ENCODE results near the gene LRRC8D. TPM values are rescaled to one million over a fixed set of nuclear protein-coding genes. Genes with fewer than 3 reads are reported as not detected.
"Not testable (repeated sequence)": the region's sequence is repeated elsewhere in the genome, so short reads cannot be mapped to it uniquely, and the experiment has no call there.

LRRC8D gene
- total RNA-seq (2014; rRNA removed; shearing (Covaris generic)) = 44.9 and 46.7 TPM in 2 replicates

DNA sequence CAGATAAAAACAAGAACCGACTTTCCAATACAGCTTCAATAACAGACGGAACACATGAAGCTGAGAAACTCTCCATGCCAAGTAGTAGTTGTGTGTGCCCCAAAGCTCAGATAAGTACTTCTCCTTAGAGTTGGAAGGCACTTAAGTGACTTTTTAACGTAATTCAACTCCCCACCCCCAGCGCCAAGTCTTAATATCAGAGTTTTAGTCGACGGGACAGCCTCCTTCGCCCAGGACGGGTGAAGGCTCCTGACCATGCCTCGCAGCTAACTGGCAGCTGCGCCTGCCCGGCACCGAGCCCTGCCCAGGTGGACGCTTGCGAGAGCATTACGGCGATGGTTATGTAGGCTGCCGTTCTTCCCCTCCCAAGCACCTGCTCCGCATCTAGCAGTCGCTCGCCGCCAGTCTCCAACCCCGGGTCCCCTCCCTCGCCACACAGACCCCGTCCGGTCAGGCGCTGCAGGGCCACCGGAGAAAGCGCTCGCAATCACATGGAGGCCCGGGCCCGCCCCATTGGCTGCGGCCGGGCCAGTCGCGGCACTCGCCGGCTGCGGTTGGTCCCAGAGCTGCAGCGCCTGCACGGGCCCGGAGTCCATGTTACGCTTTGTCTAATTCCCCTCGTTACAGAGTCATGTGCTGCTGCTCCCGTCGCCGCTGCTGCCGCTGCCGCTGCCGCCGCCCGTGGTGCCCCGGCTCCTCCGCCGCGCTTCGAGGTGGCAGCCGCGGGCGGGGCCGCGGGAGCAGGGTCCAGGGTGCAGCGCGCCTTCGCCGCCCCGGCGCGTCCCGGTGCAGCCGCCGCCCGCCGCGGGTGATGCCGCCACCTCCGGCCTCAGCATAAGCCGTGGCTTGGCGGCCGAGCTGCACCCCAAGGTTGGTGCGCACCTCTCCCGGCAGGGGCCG, at the start of gene LRRC8D:
LRRC8D (plus strand) TSS at position 611 of the 900 bp plus-strand sequence. CDS start 112,037 bp downstream, outside the sequence.
- DNase-seq = peak; percentile 95
- H3K36me3 ChIP-seq (replicated peaks; ENCODE audit: control insufficient read depth, insufficient read depth, low read length) = no peaks in the 10 kb centered on the region; the same call in 1 of the 2 replicates
- H3K27me3 ChIP-seq (ENCODE audit: control insufficient read depth, insufficient read depth, low read length) = peaks cover 9% of the 10 kb centered on the region
- H3K4me3 ChIP-seq (ENCODE audit: insufficient read depth, low read depth, low read length) = peak within 1 kb of the TSS; percentile 100

DNA sequence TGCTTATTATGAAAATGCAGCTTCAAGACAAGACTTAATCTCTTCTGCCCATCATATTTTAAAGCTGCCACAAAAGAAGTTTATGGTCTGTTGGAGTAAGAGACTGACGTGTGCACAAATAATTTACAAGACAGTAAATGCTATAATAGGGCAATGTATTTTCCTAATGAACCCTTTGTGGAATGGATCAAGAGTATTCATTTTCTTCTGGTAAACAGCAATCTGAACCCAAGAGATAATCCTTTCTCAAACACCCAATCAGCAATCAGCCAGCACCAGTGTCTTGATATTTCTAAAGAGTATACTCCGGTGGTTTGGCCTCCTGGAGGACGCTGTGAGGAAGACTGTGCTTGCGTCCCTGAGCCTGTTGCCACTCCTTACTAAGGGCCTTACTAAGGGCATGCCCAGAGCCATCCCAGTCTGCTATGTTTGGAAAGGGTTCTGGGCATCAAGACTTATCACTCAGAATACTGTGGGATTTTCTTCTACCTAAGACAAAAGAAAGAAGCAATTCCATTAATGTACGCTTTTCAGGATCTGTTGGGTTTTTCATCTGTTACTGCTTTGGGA, 48.8 kb upstream of the LRRC8D start:
- DNase-seq = no peak
- no peaks in the 10 kb centered on the region for H3K36me3 ChIP-seq (replicated peaks; ENCODE audit: control insufficient read depth, insufficient read depth, low read length)

DNA sequence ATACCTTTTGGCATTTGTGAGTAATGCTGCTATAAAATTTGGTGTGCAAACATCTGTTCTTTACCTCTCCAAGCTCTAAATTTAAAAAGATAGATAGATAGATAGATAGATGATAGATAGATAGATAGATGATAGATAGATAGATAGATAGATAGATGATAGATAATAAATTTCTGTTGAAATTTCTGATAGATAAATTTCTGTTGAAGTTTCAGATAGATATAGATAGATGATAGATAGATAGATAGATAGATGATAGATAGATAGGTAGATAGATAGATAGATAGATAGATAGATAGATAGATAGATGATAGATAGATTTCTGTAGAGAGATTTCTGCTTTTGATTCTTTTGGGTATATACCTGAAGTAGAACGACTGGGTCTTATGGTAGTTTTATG, 44.7 kb upstream of the LRRC8D start:
- not testable (repeated sequence) for H3K36me3 ChIP-seq (replicated peaks; ENCODE audit: control insufficient read depth, insufficient read depth, low read length); H3K27me3 ChIP-seq (ENCODE audit: control insufficient read depth, insufficient read depth, low read length); DNase-seq; H3K4me3 ChIP-seq (ENCODE audit: insufficient read depth, low read depth, low read length)

More for the DNA sequence above, 48.8 kb upstream of the LRRC8D start:
- H3K4me3 ChIP-seq (ENCODE audit: insufficient read depth, low read depth, low read length) = no peak overlapping the region
- H3K27me3 ChIP-seq (ENCODE audit: control insufficient read depth, insufficient read depth, low read length) = no peaks in the 10 kb centered on the region

DNA sequence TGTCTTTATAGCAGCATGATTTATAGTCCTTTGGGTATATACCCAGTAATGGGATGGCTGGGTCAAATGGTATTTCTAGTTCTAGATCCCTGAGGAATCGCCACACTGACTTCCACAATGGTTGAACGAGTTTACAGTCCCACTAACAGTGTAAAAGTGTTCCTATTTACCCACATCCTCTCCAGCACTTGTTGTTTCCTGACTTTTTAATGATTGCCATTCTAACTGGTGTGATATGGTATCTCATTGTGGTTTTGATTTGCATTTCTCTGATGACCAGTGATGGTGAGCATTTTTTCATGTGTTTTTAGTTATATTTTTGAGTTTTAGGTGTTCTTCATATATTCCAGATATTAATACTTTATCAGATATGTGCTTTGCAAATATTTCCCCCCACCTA, 43.6 kb upstream of the LRRC8D start:
- H3K36me3 ChIP-seq (replicated peaks; ENCODE audit: control insufficient read depth, insufficient read depth, low read length); H3K27me3 ChIP-seq (ENCODE audit: control insufficient read depth, insufficient read depth, low read length); DNase-seq; H3K4me3 ChIP-seq (ENCODE audit: insufficient read depth, low read depth, low read length): not testable (repeated sequence)

DNA sequence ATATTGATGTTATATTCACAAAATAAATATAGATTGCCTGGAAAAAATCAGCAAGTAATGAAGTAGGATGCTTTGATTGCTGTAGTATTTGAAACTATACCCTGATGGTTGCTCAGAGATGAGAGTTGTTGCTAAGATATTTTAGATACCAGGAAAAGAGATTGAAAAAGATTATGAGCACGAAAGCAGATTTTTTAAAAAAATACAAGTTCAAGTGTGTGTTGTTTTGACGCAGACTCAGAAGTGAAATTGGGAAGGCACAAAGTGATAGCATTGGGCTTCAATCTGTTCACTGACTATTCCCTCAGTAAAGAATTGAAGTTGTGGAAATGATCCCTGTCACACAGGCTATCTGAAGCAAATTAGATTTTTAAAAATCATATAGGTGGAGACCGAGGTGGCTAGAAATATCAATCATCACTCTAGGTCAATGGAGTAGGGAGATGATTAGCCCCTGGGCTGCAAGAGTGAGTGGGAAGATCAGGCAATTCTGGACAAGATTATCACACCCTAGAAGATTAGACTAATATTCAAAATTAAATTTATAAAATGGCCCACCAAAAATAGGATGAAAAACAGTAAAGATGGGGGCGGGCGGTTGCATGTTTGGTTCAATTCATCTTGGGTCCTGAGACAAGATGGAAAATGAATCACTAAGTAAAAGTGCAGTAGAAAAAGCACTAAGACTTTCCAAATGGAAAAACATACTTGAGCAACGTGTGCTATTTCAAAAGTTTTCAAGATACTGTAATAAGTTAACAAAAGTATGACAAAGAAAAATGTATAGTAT, 41.5 kb upstream of the LRRC8D start:
- Histone ChIP-seq H3K4me3 (ENCODE audit: insufficient read depth, low read depth, low read length) (no peak overlapping the region), H3K36me3 (replicated peaks; ENCODE audit: control insufficient read depth, insufficient read depth, low read length) (no peaks in the 10 kb centered on the region), H3K27me3 (ENCODE audit: control insufficient read depth, insufficient read depth, low read length) (no peaks in the 10 kb centered on the region)
- DNase-seq = no peak

DNA sequence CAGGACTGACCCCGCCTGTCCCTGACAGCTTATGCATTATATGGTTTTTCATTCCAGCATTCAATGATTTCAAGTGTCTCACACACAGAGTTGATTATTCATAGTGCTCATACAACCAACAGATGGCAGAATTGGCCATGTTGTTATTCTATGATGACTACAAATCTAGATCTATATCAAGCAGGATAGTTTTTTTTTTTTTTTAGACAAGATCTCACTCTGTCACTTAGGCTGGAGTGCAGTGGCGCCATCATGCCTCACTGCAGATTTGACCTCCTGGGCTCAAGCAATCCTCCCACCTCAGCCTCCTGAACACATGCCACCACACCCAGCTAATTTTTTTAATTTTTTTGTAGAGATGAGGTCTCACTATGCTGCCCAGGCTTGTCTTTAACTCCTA, 40.1 kb upstream of the LRRC8D start:
- H3K27me3 ChIP-seq (ENCODE audit: control insufficient read depth, insufficient read depth, low read length) = no peaks in the 10 kb centered on the region
- DNase-seq = no peak
- H3K4me3 ChIP-seq (ENCODE audit: insufficient read depth, low read depth, low read length) = no peak overlapping the region
- H3K36me3 ChIP-seq (replicated peaks; ENCODE audit: control insufficient read depth, insufficient read depth, low read length) = no peaks in the 10 kb centered on the region

DNA sequence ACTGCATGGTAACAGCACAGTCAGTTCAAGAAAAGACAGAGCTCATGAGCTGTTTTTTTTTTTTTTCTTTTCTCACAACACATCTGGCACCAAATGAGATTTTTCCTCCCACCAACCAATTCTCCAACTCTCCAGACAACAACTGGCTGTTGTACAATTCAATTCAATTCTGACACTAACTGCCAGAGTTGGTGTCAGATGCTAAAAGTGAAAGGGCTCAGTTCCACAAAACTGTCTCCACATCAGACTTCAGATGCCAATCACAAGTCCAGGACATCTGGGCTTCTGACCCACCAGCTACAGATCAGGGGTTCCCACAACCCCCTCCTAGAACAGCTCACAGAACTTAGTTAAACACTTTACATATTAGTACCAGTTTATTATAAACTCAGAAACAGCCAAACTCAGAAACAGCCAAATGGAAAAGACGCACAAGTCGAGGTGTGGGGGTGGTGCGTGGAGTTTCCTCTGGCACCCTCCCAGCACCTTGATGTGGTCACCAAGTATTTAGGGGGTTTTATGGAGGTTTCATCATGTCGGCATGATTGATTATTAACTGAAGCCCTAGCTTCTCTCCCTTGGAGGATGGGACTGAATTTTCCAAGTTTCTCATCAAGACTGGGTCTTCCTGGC, 39.2 kb upstream of the LRRC8D start:
- no peaks in the 10 kb centered on the region for H3K36me3 ChIP-seq (replicated peaks; ENCODE audit: control insufficient read depth, insufficient read depth, low read length)
- no peak for DNase-seq
- no peak overlapping the region for H3K4me3 ChIP-seq (ENCODE audit: insufficient read depth, low read depth, low read length)
- no peaks in the 10 kb centered on the region for H3K27me3 ChIP-seq (ENCODE audit: control insufficient read depth, insufficient read depth, low read length)

DNA sequence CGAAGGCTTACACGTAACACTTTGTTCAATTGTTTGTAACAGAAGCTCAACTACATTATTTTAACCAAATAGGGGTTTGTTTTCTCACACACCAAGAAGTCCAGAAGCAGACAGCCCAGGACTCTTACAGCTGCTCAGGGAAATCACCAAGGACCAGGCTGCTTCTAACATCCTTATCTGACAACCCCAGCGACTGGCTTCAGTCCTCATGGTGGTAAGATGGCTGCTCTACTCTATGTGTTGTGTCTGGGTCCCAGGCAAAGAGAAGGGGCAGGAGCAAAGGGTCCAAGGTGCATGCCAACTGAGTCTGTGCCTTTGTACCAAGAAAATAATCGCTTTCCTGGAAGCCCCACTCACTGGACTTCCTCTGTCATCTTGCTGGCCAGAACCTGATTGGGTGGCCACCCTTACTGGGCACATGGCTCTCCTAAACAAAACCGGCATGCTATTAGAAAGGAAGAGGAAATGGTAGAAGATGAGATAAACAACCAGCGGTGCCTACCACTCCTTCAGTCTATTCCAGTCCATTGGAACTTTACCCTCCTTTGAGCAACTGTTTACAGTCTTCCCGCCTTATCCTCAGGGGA, 34.1 kb upstream of the LRRC8D start:
- H3K4me3 ChIP-seq (ENCODE audit: insufficient read depth, low read depth, low read length) = no peak overlapping the region
- H3K27me3 ChIP-seq (ENCODE audit: control insufficient read depth, insufficient read depth, low read length) = no peaks in the 10 kb centered on the region
- no peaks in the 10 kb centered on the region for H3K36me3 ChIP-seq (replicated peaks; ENCODE audit: control insufficient read depth, insufficient read depth, low read length)
- no peak for DNase-seq

DNA sequence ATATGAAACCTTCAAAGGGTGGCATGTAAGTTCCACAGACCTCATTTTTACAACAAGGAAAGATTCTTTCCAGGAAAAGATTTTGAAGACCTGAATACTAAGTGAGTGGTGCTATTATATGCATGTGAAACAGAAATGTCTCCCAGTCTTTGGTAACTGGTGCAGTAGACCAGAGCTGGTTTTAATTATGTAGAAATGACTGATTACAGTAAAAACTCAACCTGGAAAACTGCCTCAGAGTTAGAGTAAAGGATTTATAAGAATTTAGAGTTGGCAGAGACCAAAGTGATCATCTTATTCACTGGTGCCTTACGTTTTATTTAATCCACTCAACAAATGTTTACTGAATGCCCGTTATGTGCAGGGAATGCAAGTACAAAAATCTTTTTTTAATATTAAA, 30.2 kb upstream of the LRRC8D start:
- Histone ChIP-seq H3K27me3 (ENCODE audit: control insufficient read depth, insufficient read depth, low read length) (no peaks in the 10 kb centered on the region), H3K36me3 (replicated peaks; ENCODE audit: control insufficient read depth, insufficient read depth, low read length) (no peaks in the 10 kb centered on the region), H3K4me3 (ENCODE audit: insufficient read depth, low read depth, low read length) (no peak overlapping the region)
- DNase-seq = no peak

DNA sequence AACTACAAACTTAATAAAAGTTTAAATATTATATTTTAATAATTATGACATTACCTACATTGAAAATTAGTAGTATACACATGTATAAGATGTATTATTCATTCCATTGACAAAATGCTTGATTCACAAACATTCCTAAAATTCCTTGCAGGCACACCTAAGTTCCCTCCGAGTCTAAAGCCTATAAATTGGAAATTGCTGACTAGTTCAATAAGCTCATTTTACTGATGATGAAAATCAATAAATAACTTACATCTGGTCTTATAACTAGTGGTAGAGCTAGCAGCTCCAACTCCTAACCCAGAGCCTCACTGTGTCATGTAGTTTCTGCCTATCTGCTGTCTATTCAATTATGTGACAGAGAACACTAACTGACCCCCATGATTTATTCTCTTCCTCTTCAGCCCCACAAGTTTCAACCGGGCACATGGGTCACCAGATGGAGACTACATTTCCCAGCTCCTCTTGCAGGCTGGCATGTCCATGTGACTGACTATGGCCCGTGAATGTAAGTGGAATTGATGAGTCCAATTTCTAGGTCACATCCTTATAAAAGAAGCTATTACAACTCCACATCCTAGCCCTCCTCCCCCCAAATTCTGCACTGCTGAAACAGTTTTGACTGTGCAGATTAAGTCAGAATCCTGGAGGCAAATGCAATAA, 29.6 kb upstream of the LRRC8D start:
- no peaks in the 10 kb centered on the region for H3K36me3 ChIP-seq (replicated peaks; ENCODE audit: control insufficient read depth, insufficient read depth, low read length)
- H3K4me3 ChIP-seq (ENCODE audit: insufficient read depth, low read depth, low read length) = no peak overlapping the region
- no peaks in the 10 kb centered on the region for H3K27me3 ChIP-seq (ENCODE audit: control insufficient read depth, insufficient read depth, low read length)
- DNase-seq = no peak

DNA sequence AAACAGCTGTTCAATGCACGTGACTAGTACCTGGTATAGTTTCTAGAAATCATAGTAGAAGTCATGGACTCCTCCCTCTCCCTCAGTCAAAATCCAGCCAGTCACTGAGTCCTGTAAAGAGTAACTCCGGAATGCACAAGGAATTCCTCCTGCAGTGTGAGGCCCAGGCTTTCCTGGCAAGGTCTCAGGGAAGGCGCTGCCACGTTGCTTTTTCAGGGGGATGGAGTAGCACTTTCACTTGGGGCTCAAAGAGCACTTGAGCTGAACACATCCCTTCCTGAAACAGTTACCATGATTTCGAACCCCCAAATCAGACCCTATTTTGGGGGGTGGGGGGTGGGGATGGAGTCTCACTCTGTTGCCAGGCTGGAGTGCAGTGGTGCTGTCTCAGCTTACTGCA, 26.4 kb upstream of the LRRC8D start:
- peak; percentile 52 for DNase-seq
- Histone ChIP-seq H3K27me3 (ENCODE audit: control insufficient read depth, insufficient read depth, low read length) (no peaks in the 10 kb centered on the region), H3K4me3 (ENCODE audit: insufficient read depth, low read depth, low read length) (no peak overlapping the region), H3K36me3 (replicated peaks; ENCODE audit: control insufficient read depth, insufficient read depth, low read length) (no peaks in the 10 kb centered on the region)

DNA sequence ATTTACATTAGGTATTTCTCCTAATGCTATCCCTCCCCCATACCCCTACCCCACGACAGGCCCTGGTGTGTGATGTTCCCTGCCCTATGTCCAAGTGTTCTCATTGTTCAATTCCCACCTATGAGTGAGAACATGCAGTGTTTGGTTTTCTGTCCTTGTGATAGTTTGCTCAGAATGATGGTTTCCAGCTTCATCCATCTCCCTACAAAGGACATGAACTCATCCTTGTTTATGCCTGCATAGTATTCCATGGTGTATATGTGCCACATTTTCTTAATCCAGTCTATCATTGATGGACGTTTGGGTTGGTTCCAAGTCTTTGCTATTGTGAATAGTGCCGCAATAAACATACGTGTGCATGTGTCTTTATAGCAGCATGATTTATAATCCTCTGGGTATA, 25.3 kb upstream of the LRRC8D start:
- not testable (repeated sequence) for H3K4me3 ChIP-seq (ENCODE audit: insufficient read depth, low read depth, low read length); H3K36me3 ChIP-seq (replicated peaks; ENCODE audit: control insufficient read depth, insufficient read depth, low read length); DNase-seq; H3K27me3 ChIP-seq (ENCODE audit: control insufficient read depth, insufficient read depth, low read length)

DNA sequence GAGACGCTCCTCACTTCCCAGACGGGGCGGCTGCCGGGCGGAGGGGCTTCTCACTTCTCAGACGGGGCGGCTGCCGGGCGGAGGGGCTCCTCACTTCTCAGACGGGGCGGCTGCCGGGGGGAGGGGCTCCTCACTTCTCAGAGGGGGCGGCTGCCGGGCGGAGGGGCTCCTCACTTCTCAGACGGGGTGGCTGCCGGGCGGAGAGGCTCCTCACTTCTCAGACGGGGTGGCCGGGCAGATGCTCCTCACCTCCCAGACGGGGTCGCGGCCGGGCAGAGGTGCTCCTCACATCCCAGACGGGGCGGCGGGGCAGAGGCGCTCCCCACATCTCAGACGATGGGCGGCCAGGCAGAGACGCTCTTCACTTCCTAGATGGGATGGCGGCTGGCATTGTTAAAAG, 23.0 kb upstream of the LRRC8D start:
- not testable (repeated sequence) for H3K4me3 ChIP-seq (ENCODE audit: insufficient read depth, low read depth, low read length); DNase-seq; H3K27me3 ChIP-seq (ENCODE audit: control insufficient read depth, insufficient read depth, low read length); H3K36me3 ChIP-seq (replicated peaks; ENCODE audit: control insufficient read depth, insufficient read depth, low read length)

DNA sequence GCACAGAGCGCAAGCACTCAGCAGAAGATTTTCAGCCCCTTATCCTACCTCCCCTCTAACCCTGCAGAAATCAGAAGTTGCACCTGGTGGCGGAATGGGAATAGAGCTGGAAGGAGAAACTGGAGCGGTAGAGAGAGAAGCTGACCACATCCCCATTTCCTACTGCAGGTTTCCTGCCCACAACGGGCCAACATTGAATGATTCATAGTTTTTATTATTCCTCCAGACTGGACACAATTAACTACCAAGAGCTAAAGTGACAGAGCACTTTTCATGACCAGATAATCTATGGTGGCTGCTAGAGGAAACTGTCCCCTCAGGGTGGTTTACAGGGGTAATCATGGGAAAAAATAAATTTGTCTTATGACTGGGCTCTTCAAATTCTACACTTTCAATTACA, 21.3 kb upstream of the LRRC8D start:
- H3K36me3 ChIP-seq (replicated peaks; ENCODE audit: control insufficient read depth, insufficient read depth, low read length) = no peaks in the 10 kb centered on the region
- no peak for DNase-seq
- H3K4me3 ChIP-seq (ENCODE audit: insufficient read depth, low read depth, low read length) = no peak overlapping the region
- no peaks in the 10 kb centered on the region for H3K27me3 ChIP-seq (ENCODE audit: control insufficient read depth, insufficient read depth, low read length)
